A549 (cell line): ENCODE data around the gene MYO18A.

Experiments used
- CHD4 ChIP-seq: fragments of 200-600 bp; sonication (generic); IDR thresholded peaks from 2 replicates; pipeline ENCODE4 v1.6.1; 2016; ENCODE audit warnings: antibody characterized with exemption, mild to moderate bottlenecking, borderline replicate concordance
- KDM5A ChIP-seq: fragments of 200-600 bp; sonication (generic); IDR thresholded peaks from 2 replicates; pipeline ENCODE4 v1.6.1; 2016; ENCODE audit warnings: antibody characterized with exemption, mild to moderate bottlenecking
- POLR2A ChIP-seq: IDR thresholded peaks from 2 replicates; pipeline ENCODE4 v1.6.1; 2012; ENCODE audit warnings: mild to moderate bottlenecking, low read length
- RFX5 ChIP-seq: fragments of 450-650 bp; IDR thresholded peaks from 2 replicates; pipeline ENCODE4 v1.7.1; 2014; ENCODE audit warnings: antibody characterized with exemption, mild to moderate bottlenecking, moderate library complexity
- ZFP36 ChIP-seq: fragments of 450-650 bp; IDR thresholded peaks from 2 replicates; pipeline ENCODE4 v1.6.1; 2014; ENCODE audit warnings: borderline replicate concordance; ENCODE audit not compliant: partially characterized antibody
- TF ChIP-seq, protein P1 (sequence below): fragments of >200 bp; sonication (Bioruptor Twin); formaldehyde crosslinking; IDR thresholded peaks from 3 replicates; pipeline ENCODE4 v1.5.1; 2016
- TF ChIP-seq, protein P2 (sequence below): fragments of >200 bp; sonication (Bioruptor Twin); formaldehyde crosslinking; IDR thresholded peaks from 3 replicates; pipeline ENCODE4 v1.6.1; 2016

DNA sequence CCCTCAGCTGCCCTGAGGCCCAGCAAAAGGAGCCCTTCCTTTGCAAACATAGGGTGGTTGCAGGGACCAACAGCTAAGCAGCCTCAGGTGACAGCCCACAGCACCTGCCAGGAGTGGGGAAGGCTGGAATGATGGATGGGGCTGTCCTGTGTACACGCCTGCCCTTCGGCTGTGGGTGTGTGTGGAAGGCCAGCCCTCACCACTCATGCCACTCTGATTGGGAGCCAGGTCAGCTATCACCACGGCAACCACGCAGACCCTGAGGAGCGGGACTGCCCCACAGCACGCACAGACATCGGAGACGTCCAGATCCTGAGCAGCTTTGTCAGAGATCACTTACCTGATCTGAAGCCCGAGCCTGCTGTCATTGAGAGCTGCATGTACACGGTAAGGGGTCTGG is 125.4 kb downstream of the MYO18A start:
- TF ChIP-seq, protein P1, sequence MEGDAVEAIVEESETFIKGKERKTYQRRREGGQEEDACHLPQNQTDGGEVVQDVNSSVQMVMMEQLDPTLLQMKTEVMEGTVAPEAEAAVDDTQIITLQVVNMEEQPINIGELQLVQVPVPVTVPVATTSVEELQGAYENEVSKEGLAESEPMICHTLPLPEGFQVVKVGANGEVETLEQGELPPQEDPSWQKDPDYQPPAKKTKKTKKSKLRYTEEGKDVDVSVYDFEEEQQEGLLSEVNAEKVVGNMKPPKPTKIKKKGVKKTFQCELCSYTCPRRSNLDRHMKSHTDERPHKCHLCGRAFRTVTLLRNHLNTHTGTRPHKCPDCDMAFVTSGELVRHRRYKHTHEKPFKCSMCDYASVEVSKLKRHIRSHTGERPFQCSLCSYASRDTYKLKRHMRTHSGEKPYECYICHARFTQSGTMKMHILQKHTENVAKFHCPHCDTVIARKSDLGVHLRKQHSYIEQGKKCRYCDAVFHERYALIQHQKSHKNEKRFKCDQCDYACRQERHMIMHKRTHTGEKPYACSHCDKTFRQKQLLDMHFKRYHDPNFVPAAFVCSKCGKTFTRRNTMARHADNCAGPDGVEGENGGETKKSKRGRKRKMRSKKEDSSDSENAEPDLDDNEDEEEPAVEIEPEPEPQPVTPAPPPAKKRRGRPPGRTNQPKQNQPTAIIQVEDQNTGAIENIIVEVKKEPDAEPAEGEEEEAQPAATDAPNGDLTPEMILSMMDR: no peak
- no peak for TF ChIP-seq CHD4
- no peak for TF ChIP-seq KDM5A
- no peak for TF ChIP-seq POLR2A
- TF ChIP-seq, protein P2, sequence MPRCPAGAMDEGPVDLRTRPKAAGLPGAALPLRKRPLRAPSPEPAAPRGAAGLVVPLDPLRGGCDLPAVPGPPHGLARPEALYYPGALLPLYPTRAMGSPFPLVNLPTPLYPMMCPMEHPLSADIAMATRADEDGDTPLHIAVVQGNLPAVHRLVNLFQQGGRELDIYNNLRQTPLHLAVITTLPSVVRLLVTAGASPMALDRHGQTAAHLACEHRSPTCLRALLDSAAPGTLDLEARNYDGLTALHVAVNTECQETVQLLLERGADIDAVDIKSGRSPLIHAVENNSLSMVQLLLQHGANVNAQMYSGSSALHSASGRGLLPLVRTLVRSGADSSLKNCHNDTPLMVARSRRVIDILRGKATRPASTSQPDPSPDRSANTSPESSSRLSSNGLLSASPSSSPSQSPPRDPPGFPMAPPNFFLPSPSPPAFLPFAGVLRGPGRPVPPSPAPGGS: no peak
- TF ChIP-seq ZFP36: no peak
- TF ChIP-seq RFX5: no peak
